ENCODE measurements around the gene ABL1.

Gene ABL1

DNA sequence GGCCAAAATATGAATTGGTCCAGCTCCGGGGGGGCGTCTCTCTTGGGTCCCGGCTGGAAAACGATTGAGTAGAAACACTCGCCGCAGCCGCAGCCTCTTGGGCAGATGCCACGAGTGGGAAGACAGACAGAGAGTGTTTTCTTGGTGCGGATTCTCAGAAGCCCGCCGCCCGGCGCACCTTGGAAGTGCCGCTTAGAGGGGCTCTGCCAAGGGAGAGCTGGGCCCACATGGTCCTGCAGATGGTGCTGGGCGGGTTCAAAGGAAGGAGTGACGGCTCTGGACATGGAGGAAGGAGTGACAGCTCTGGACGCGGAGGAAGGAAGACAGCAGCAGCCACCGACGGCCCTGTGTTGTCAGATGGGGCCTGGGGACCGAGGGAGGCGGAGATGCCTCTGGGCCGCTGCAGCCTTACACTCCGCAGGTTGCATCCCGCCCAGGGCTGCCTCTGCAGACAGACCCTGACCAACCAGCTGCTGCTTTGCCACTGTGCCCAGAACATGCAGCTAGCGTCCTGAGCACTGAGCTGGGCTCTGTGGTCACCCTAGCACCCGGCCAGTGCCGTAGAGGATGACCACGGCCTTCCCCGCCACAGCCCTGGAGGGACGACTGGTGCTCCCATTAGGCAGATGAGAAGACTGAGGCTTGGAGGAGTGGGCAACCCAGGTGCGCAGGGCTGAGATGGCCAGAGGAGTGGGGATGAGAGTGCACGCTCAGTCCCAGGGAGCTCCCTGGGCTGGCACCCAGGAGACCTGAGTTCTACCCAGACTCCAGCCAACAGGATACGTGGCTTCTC is 82.3 kb downstream of the ABL1 start:
- no peak for DNase-seq (ENCODE audit: low read depth in 1 of 2, low spot score in 1 of 2)

DNA sequence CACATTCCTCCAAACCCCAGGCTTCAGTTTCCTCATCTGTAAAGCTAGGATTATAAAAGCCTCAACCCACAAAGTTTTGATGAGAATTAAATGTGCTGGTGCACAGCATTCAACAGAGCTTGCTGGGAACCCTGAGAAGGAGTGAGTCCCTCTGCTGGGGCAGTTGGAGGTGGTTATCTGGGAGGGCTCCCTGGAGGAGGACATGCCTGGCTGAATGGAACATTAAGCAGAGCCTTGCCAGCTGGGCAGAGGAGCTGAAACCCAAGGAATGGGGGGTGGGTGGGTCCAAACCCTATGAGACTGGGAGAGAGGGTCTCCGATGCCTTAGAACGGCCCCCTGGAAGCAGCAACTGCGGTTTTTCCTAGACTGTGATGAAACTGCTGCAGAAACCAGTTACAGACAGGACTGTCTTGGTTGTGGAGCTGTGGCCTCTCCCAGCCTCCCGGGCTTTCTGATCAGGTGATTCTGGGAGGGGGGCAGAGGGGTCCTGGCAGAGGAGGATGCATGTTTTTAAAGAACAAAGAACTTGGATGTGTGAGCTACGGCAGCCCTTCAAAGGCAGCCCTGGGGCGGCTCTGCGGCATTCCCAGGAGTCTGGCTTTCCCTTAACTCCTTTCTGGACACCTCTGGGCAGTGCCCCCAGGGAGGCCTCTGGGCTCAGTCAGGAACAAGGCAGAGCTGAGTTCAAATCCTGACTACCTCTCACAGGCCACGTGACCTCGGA is 83.2 kb downstream of the ABL1 start:
- DNase-seq (ENCODE audit: low read depth in 1 of 2, low spot score in 1 of 2): no peak

DNA sequence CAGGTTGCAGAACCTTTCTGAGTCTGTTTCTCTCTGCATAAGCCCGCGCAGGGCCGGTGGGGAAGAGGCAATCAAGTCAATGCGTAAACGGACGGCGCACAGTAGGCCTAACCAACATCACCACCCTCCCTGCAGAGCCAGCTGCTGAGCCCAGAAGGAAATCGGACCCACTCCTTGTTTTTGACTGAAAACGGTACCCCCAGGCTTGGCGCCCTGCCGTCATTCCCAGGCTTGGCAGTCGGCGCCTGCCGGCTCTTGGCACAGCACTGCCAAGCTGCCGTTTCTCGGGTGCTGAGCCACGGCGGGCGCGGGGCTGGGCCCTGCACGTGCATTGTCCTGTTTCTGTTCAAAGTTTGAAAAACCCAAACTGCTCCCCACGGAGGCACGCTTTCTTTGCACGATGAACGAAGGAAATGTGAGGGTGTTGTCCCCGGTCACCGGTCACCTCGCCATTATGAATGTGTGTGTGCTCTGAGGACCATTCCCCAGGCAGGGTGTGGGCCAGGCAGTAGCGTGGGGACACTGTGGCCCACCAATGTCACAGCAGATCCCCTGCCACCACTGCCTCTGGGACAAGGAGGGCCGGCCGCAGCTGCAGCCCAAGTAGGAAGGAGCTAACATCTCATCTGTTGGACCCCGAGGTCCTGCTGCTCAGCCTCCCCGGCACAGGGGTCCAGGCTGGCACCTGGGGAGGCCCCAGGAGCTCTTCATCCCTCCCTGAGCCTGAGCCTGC is 83.9 kb downstream of the ABL1 start:
- DNase-seq (ENCODE audit: low read depth in 1 of 2, low spot score in 1 of 2): no peak

DNA sequence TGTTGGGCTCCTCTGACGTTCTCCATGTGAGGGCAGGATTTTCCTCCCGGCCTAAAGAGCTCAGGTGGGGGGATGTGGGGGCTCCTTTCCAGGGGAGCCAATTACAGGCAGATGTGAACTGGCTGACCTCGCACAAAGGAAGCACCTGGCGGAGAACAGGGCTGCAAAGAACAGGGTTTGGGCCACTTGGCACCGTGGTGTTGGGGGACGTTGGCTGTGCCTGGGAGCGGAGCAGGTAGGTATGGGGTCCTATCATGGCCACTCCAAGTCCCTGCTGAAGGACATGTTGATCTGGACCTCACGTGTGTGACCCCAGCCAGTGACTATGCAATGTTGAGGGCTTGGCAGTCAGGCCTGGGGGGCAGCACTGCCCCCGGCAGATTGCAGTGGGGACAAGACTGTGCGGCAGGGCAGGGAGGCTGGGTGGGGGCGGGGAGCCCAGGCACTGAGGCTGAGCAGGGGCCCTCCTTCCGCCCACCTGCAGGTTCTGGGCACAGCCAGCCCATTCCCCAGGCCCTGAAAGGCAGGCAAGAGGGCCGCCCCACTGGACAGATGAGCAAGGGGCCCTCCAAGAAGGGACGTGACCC is 84.6 kb downstream of the ABL1 start:
- no peak for DNase-seq (ENCODE audit: low read depth in 1 of 2, low spot score in 1 of 2)

DNA sequence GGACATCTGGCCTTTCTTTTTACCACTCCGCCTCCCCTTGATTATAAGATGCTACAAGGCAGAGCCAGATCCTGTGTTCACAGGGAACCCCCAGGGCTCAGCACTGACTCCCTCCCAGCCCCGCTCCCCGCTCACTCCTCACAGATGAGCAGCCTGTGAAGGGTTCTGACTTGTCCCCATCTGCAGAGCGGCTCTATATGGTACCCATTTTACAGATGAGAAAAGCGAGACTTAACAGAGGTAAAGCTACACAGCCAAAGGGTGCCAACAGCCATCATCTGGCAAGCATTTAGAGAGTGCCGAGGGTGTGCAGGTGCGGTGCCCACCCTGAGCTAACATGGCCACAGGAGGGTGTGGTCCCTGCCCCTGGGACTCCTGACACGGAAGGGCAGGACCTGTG is 85.2 kb downstream of the ABL1 start:
- DNase-seq (ENCODE audit: low read depth in 1 of 2, low spot score in 1 of 2): no peak

DNA sequence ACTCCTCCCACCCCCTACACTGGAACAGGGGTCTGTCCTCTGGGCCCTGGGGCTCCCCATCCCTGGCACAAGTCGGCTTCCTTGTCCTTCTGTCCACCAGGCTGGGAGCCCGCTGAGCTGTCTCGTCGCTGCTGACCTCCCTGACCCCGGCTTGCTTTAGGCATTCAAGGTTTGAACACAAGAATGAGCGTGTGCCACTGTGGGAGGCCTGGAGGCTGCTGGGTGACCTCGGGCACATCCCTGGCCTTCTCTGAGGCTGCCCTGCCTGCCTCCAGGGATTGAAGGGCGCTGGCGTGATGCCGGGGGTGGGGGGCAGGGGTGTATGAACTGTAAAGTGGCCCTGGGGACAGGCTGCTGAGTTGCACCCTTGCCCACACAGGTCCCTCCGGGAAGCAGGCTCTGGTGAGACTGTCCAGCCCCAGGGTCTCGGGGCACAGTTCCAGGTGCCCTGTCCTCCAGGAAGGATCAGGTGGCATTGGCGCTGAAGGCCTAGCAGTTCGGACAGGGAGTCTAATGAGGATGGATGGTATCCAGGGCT is 85.8 kb downstream of the ABL1 start:
- DNase-seq (ENCODE audit: low read depth in 1 of 2, low spot score in 1 of 2): no peak

DNA sequence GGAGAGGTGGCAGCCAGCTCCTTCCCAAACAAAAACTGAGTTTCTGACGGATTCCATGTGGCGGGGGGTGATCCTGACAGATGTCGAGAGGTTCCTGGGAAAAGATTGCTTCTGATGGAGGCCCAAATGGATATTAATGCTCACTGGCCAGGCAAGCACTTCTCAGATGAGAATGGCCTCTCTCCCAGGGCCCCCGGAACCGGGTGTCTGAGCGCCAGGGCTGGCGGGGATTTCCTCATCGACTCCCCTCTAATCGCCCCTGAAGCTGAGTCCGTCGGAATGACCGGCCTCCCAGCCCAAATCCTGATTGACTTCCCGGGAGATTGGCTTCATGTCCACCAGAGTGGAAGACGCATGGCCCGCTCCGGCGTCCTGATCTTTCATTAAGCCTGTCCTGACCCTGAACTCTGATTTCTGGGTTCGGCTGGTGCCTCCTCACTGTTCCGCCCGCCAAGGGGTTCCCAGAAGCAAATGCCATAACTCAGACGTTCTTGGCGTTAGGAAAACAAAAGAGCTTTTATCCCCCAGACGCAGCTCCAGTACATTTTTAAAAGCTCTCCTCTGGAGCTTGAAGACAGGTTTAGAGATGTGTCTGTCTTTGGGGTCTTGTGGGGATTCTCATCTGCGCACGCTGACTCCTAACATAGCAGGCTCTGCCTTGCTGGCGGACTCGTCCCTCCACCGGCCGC is 86.4 kb downstream of the ABL1 start:
- no peak for DNase-seq (ENCODE audit: low read depth in 1 of 2, low spot score in 1 of 2)

DNA sequence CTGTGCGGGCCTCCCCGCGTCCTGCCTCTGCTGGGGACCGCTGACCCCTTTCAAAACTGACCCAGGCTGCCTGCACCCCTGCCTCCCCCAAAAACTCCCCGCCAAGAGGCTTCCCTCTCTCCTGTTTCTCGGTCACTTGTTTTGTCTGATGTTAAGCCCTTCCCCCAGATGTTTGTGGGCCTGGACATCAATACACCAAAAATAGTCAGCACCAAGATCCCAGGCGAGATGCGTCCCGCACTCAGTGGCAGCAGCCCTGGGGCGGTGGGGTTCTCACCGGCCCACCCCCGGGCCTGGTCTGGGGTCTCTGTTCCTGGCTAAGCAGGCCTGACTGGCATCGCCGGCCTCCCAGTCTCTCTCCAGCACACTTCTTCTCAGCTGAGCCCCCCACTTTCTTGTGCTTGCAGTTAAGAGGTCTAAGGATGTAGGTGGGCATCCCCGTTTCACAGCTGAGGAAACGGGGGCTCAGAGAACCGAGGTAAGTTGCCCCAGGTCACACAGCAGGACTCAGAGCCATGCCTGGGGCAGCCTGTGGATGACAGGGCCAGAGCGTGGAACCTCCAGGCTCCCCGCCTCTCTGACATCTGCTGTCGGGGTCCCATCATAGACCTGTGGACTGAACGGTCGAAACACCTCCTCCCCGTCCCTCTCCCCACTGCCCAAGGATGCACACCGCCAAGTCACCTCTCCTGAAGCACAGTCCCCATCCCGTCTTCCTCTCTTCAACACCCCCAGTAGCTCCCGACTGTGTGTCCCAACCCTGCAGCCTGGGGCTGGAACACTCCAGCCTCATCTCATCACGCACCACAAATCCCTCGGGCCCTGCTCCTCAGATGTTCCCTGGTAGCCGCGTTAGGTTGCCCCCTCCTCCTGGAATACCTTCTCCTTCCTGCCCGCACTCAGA is 87.2 kb downstream of the ABL1 start:
- DNase-seq (ENCODE audit: low read depth in 1 of 2, low spot score in 1 of 2): no peak

DNA sequence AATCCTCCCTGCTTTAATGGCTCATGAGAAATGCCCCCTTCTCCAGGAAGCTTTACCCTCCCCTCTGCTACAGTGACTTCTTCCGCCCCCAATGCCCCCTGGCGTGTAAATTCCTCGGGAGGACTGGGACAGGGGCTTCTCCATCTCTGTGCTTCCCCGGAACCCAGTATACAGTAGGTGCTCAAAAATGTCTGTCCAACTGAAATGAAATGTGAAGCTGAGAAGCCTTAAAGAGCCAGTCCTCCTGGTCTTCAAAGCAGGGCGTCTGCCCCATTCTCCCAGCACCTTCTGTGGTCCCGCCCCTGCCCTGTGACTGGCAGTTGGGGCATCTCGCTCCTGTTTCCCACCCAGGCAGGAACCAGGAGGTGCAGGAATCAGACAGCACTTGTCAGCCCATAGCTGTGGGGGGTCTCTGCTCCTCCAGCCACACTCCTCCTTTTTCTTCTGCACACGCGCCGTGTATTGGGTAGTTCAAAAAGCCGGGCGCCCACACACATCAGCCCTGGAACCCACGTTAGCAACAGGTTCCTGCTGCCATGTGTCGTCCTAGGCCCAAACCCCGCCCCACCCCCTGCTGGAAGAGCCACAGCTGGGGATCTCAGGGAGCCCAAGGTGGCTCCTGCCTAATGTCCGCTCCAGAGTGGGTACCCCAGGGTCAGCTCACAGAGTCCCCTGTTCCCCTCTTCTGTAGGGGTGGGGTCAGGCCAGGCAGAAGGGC is 88.0 kb downstream of the ABL1 start:
- DNase-seq (ENCODE audit: low read depth in 1 of 2, low spot score in 1 of 2): no peak

DNA sequence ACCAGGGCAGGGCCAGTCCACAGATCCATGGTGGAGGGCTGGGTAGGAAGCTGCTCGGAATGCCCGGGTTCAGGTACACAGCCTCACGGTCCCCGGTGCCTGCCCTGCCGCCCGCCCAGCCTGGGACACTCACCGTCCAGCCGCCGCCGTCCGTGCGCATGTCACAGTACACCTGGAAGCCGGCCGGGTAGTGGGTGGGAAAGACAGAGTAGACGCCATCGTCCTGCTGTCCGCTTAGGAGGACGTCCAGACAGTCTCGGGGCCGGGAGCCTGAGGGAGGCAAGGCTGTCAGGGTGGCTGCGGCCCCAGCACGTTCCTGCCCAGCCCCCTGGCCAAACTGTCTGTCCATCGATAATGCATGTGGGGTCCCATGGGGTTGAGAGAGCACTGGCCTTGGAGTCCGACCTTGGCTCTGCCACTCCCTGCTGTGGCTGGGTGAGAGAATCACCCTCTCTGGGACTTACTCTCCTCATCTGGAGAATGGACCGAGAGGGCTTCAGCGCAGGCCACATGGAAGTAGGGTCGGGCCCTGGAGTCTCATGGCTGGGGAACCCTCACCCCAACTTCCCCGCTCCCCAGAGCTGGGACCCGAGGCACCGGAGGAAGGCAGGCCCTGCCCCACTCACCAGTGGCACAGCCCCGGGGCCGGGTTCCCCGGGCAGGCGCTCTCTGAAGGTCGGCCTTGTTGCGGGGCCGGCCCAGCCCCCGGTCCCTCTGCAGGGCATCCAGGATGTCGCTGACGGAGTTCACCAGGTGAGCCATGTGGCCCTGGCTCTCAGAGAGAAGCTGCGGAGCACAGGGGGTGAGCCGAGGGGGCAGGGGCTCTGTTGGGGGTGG is 88.8 kb downstream of the ABL1 start:
- no peak for DNase-seq (ENCODE audit: low read depth in 1 of 2, low spot score in 1 of 2)

DNA sequence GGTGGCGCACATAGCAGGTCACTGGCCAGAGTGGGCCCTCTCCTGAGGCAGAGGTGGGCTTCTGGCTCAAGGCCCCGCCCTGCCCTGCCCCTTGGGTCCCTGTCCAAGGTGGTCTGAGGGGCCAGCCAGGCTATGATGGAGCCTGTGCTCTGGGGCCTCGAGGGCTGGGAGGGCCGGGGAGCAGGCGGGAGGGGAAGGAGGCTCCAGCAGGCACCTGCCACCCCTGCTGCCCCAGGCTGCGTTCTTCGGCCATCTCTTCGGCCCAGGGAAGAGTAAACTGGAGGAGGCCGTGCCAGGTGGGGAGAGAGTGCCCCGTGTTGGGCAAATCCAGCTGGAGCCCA is 89.4 kb downstream of the ABL1 start:
- no peak for DNase-seq (ENCODE audit: low read depth in 1 of 2, low spot score in 1 of 2)

DNA sequence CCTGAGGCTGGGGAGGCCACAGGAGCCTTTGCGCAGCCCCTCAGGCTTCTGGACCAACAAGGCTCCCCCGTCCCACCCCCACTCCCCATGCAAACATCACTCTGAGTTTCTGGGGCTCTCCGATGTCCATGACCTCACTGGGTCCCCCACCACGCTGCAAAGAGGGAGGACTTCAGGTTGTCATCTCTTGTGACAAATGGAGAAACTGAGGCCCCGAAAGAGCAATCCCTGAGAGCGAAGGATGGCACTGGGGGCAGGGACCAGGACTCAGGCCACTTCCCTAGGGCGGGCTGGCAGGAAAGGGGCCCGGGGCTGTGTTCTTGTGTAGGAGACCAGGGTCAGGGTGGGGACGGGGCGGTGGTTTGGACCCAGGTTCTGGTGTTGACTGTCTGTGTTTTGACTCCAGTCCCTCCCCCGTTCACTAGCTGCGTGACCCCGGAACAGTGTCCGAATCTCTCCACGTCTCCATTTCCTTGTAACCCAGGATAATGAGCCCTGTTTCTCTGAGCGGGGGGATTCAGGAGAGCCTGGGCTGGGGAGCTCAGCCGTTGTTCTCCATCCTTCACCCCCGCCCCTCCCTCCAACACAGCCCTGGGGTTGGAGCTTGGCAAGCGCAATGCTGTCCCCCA is 90.1 kb downstream of the ABL1 start:
- DNase-seq (ENCODE audit: low read depth in 1 of 2, low spot score in 1 of 2): no peak

DNA sequence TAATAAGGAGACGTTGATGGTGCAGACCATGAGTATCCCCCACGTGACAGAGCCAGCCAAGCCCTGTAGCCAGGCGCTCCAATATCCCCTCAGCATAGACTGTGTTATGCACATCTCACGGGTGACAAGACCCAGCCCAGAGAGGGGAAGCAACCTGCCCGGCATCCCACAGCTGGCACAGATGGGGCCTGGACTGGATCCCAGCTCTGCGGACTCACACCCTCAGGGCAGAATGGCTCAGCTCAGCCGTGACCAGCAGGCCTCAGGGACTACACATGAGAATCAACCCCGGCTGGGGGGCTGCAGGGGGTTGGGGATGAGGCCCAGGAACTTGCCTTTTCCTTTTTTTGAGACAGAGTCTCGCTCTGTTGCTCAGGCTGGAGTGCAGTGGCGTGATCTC is 92.3 kb downstream of the ABL1 start:
- DNase-seq (ENCODE audit: low read depth in 1 of 2, low spot score in 1 of 2): no peak

DNA sequence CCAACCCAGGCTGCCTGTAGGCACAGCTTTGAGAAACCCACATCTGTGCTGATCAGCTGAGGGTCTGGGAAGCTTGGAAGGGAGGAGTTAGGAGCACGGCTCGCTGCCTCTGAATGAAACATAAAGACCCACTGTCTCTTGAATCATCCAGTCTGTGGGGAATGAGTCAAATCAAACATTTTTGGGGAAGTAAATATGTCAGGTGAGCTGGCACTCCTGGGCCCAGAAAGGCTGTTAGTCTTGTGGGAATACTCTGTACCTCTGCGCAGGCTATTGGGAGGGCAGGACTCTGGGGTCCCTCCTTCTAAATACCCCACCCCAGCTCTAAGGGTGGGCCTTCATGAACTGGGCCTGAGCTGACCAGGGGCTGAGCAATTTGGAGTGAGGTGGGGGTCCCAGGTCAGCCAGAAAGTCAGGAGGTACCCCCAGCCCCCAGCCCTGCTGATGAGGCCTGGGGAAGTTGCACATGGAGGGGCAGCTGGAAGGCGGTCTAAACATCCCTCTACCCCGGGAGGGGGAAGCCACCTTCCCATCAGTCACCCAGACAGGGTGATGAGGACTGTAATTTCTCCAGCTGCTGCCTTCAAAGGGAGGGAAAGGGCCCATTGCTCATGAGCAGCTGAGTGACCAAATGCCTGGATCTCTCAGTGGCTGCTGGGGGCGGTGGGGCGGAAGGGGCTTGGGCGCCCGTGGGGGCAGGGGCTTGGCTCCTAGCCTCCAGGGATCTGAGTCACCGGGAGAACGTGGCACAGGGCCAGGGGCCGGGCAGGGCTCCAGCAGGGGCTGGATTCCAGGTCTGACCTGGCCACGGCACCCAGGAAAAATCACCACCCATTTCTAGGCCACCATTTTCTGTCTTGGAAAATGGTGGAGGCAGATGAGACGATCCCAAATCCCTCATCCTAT is 93.2 kb downstream of the ABL1 start:
- DNase-seq (ENCODE audit: low read depth in 1 of 2, low spot score in 1 of 2): no peak

DNA sequence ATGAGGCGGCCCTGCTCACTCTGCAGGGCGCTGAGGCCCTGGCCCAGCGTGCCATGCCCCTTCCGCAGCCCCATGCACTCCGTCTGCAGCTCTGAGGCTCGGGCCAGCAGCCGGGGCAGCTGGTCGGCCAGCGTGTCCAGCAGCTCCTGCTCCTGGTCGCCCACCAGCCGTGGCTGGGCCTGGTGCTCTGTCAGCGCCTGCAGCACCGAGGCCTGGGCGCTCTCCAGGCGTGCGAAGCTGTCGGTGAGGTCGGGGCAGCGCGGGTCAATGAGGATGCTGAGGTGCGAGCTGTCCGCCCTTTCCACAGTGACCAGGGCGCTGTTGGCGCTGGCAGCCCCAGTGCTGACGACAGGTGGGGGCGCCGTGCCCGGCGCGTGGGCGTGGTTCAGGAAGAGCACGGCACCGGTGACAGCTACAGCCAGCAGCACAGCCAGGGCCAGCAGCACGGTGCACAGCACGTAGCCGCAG is 94.6 kb downstream of the ABL1 start:
- DNase-seq (ENCODE audit: low read depth in 1 of 2, low spot score in 1 of 2): no peak

DNA sequence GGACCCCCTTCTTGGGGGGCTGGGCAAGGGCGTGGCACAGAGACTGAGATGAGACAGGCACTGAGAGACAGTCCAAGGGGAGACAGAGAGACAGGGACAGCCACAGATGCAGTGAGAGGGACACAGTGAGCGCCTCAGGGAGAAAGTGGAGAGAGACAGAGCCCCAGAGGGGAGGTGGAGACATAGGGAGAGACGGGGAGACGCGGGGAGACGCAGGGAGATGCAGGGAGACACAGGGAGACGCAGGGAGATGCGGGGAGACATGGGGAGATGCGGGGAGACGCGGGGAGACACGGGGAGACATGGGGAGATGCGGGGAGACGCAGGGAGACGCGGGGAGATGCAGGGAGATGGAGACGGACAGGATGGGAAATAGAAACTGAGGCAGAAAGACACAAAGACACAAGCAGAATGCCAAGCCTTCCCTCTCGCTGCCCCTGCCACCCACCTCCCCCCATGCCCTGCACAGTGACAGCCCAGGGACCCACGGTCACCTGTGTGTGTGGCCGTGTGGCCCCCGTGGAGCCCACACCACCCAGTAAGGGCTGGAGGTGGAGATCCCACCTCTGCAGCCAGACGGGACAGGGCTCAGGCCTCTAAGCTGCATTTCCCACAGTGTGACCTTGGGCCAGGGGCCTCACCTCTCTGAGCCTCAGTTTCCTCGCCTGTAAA is 95.2 kb downstream of the ABL1 start:
- no peak for DNase-seq (ENCODE audit: low read depth in 1 of 2, low spot score in 1 of 2)

All from stimulated activated CD4-positive, alpha-beta T cell treated with anti-CD3 and anti-CD28 coated beads, Interleukin-15, amount 100 ng/mL, for 1 hour (primary cell).